ENCODE measurements around the gene LDLRAD4.
"Not testable (repeated sequence)": the region's sequence is repeated elsewhere in the genome, so short reads cannot be mapped to it uniquely, and the experiment has no call there.

Gene LDLRAD4

GRCh38 chr18:13483316-13484270 is 265.0 kb downstream of the LDLRAD4 start:
- no peak for DNase-seq (ENCODE audit: low read depth, low spot score)

GRCh38 chr18:13485182-13485581 is 266.6 kb downstream of the LDLRAD4 start:
- DNase-seq (ENCODE audit: low read depth, low spot score): no peak

- DNase-seq (ENCODE audit: low read depth, low spot score): no peak
Measured at GRCh38 chr18:13485604-13486003, 267.0 kb downstream of the LDLRAD4 start.

- DNase-seq (ENCODE audit: low read depth, low spot score): no peak
Measured at GRCh38 chr18:13486284-13486683, 267.7 kb downstream of the LDLRAD4 start.

- DNase-seq (ENCODE audit: low read depth, low spot score): no peak
Measured at GRCh38 chr18:13486686-13487085, 268.1 kb downstream of the LDLRAD4 start.

GRCh38 chr18:13487237-13487636 is 268.7 kb downstream of the LDLRAD4 start:
- DNase-seq (ENCODE audit: low read depth, low spot score): no peak

- no peak for DNase-seq (ENCODE audit: low read depth, low spot score)
Measured at GRCh38 chr18:13488281-13488929, 269.8 kb downstream of the LDLRAD4 start.

- DNase-seq (ENCODE audit: low read depth, low spot score): not testable (repeated sequence)
Measured at GRCh38 chr18:13489303-13489702, 270.7 kb downstream of the LDLRAD4 start.

- no peak for DNase-seq (ENCODE audit: low read depth, low spot score)
Measured at GRCh38 chr18:13491138-13491537, 272.6 kb downstream of the LDLRAD4 start.

- no peak for DNase-seq (ENCODE audit: low read depth, low spot score)
Measured at GRCh38 chr18:13492314-13492713, 273.8 kb downstream of the LDLRAD4 start.

- no peak for DNase-seq (ENCODE audit: low read depth, low spot score)
Measured at GRCh38 chr18:13493079-13493478, 274.5 kb downstream of the LDLRAD4 start.

- DNase-seq (ENCODE audit: low read depth, low spot score): no peak
Measured at GRCh38 chr18:13493725-13494124, 275.2 kb downstream of the LDLRAD4 start.

- no peak for DNase-seq (ENCODE audit: low read depth, low spot score)
Measured at GRCh38 chr18:13494871-13495445, 276.4 kb downstream of the LDLRAD4 start.

GRCh38 chr18:13495961-13496360 is 277.4 kb downstream of the LDLRAD4 start:
- no peak for DNase-seq (ENCODE audit: low read depth, low spot score)

GRCh38 chr18:13496691-13497281 is 278.2 kb downstream of the LDLRAD4 start:
- DNase-seq (ENCODE audit: low read depth, low spot score): no peak

- DNase-seq (ENCODE audit: low read depth, low spot score): no peak
Measured at GRCh38 chr18:13499803-13500202, 281.2 kb downstream of the LDLRAD4 start.

- peak; percentile 15 for DNase-seq (ENCODE audit: low read depth, low spot score)
Measured at GRCh38 chr18:13500227-13500865, 281.8 kb downstream of the LDLRAD4 start.

GRCh38 chr18:13500869-13501542 is 282.4 kb downstream of the LDLRAD4 start:
- no peak for DNase-seq (ENCODE audit: low read depth, low spot score)

GRCh38 chr18:13501543-13501887 is 283.0 kb downstream of the LDLRAD4 start:
- DNase-seq (ENCODE audit: low read depth, low spot score): no peak

- no peak for DNase-seq (ENCODE audit: low read depth, low spot score)
Measured at GRCh38 chr18:13501891-13502290, 283.3 kb downstream of the LDLRAD4 start.

- DNase-seq (ENCODE audit: low read depth, low spot score): no peak
Measured at GRCh38 chr18:13502585-13502984, 284.0 kb downstream of the LDLRAD4 start.

Data from smooth muscle cell of the brain vasculature (primary cell).